GM12878 (cell line): ENCODE data around the gene NT5DC4. TPM values are rescaled to one million over a fixed set of nuclear protein-coding genes. Genes with fewer than 3 reads are reported as not detected.

ENCODE experiments used
- DPF2 ChIP-seq: fragments of 450-650 bp; IDR thresholded peaks from 2 replicates; pipeline ENCODE4 v1.6.1; 2017; ENCODE audit warnings: mild to moderate bottlenecking
- ETV6 ChIP-seq, 2 experiments: fragments of 450-650 bp in 1 of 2; IDR thresholded peaks in 1 of 2; conservative IDR thresholded peaks in 1 of 2; 2 replicates each; pipeline ENCODE4 v1.6.1; 2014; ENCODE audit warnings: antibody characterized with exemption in 1 of 2, borderline replicate concordance in 1 of 2, low read depth in 1 of 2, mild to moderate bottlenecking in 1 of 2, moderate library complexity in 1 of 2
- IKZF1 ChIP-seq: fragments of 450-650 bp; conservative IDR thresholded peaks from 2 replicates; pipeline ENCODE4 v1.6.1; 2017; ENCODE audit warnings: antibody characterized with exemption, mild to moderate bottlenecking
- IKZF2 ChIP-seq, 2 experiments: fragments of 450-650 bp; IDR thresholded peaks; 2 replicates each; pipeline ENCODE4 v1.6.1; 2017; ENCODE audit warnings: mild to moderate bottlenecking in 2 of 2, moderate library complexity in 2 of 2
- PKNOX1 ChIP-seq: fragments of 450-650 bp; IDR thresholded peaks from 2 replicates; pipeline ENCODE4 v1.6.1; 2016; ENCODE audit warnings: mild to moderate bottlenecking
- SIX5 ChIP-seq: IDR thresholded peaks from 2 replicates; pipeline ENCODE4 v1.6.1; 2011; ENCODE audit warnings: mild to moderate bottlenecking, low read depth, low read length, moderate library complexity; ENCODE audit not compliant: severe bottlenecking
- SPI1 ChIP-seq: IDR thresholded peaks from 2 replicates; pipeline ENCODE4 v1.6.1; 2011; ENCODE audit warnings: low read depth, mild to moderate bottlenecking, low read length, moderate library complexity, borderline replicate concordance; ENCODE audit not compliant: insufficient read depth
- SRF ChIP-seq, 2 experiments: IDR thresholded peaks; 2 replicates each; pipeline ENCODE4 v1.6.1; 2011; ENCODE audit warnings: low read depth in 2 of 2, low read length in 2 of 2, mild to moderate bottlenecking in 1 of 2, moderate library complexity in 1 of 2
- STAT1 ChIP-seq: fragments of 450-650 bp; conservative IDR thresholded peaks from 2 replicates; pipeline ENCODE4 v1.6.1; 2014; ENCODE audit warnings: antibody characterized with exemption, mild to moderate bottlenecking
- SUZ12 ChIP-seq: fragments of 200-600 bp; sonication (generic); IDR thresholded peaks from one replicate; pipeline ENCODE4 v1.6.1; 2018; ENCODE audit warnings: antibody characterized with exemption, mild to moderate bottlenecking; ENCODE audit not compliant: unreplicated experiment
- TBL1XR1 ChIP-seq: IDR thresholded peaks from 2 replicates; pipeline ENCODE4 v1.6.1; 2012; ENCODE audit warnings: low read depth, low read length, improper control_type of control experiment
- ZZZ3 ChIP-seq: IDR thresholded peaks from 2 replicates; pipeline ENCODE4 v1.6.1; 2011; ENCODE audit warnings: low read depth; ENCODE audit not compliant: control insufficient read depth, insufficient read length
- polyA plus RNA-seq, 11 experiments: library from polyadenylated mRNA; depleted of rRNA in 4 of 11; unstranded in 6 of 11; stranded (reverse) in 5 of 11; fragments of >200 nt; fragmentation: Nextera tagmentation in 4 of 11; fragmentation: Illumina TruSeq in 1 of 11; extraction: Ambion mirVana in 4 of 11; extraction: Trizol in 1 of 11; gene quantifications; 1 replicate in 1 of 11; 2 replicates in 10 of 11; pipeline versions ENCODE4 v1.2.1 to v1.2.3, GENCODE V29; 2011 to 2016; ENCODE audit warnings: inconsistent platforms in 2 of 11, missing spikeins in 2 of 11, low read depth in 1 of 11
- total RNA-seq, 4 experiments: library from RNA; depleted of rRNA in 3 of 4; stranded (reverse); fragments of >200 nt in 3 of 4; fragmentation: Illumina TruSeq in 1 of 4; extraction: Trizol in 1 of 4; gene quantifications; 2 replicates each; pipeline versions ENCODE4 v1.2.1 to v1.2.3, GENCODE V29; 2013 to 2021
- TF ChIP-seq, protein P1 (sequence below): fragments of 450-650 bp; formaldehyde crosslinking; IDR thresholded peaks from 2 replicates; pipeline ENCODE4 v1.4.0; 2022; ENCODE audit warnings: mild to moderate bottlenecking, moderate library complexity

Gene NT5DC4
- total and polyA plus RNA-seq, 10 of the 15 experiments (the other 5 are each of a cell fraction or from before 2014, with no cell fraction given), result 0.04 to 2.6 (median 0.32) TPM; not detected in 2

DNA sequence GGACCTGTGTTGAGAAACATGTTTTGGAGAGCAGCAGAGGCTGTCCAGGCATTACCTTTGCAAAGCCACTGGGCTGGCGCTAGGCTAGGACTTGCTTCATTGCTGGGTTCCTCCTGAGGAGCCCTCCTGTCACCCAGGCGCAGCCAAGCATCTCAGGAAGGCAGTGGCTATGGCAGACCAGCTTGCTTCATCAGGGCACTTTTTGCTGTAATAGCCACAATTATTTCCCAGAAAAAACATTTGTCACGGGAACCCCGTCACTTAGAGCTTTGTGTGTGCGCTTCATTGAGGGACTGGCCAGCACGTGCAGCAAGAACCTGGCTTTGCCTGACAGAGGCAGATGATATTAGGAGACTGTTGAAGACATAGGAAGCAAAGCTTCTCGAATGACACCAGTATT lies 38.7 kb upstream of the NT5DC4 start (continued):
- TF ChIP-seq, protein P1, sequence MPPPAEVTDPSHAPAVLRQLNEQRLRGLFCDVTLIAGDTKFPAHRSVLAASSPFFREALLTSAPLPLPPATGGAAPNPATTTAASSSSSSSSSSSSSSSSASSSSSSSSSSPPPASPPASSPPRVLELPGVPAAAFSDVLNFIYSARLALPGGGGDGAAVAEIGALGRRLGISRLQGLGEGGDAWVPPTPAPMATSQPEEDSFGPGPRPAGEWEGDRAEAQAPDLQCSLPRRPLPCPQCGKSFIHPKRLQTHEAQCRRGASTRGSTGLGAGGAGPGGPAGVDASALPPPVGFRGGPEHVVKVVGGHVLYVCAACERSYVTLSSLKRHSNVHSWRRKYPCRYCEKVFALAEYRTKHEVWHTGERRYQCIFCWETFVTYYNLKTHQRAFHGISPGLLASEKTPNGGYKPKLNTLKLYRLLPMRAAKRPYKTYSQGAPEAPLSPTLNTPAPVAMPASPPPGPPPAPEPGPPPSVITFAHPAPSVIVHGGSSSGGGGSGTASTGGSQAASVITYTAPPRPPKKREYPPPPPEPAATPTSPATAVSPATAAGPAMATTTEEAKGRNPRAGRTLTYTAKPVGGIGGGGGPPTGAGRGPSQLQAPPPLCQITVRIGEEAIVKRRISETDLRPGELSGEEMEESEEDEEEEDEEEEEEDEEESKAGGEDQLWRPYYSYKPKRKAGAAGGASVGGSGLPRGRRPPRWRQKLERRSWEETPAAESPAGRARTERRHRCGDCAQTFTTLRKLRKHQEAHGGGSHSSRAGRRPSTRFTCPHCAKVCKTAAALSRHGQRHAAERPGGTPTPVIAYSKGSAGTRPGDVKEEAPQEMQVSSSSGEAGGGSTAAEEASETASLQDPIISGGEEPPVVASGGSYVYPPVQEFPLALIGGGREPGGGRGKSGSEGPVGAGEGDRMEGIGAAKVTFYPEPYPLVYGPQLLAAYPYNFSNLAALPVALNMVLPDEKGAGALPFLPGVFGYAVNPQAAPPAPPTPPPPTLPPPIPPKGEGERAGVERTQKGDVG (CRISPR knock-in tag), result no peak
- no peak for TF ChIP-seq SUZ12
- TF ChIP-seq TBL1XR1, result no peak
- no peak for TF ChIP-seq ZZZ3
- TF ChIP-seq SIX5, result no peak
- no peak for TF ChIP-seq SPI1
- TF ChIP-seq DPF2, result no peak
- TF ChIP-seq IKZF2 (IDR thresholded peaks at IDR 0.05), result no peak
- TF ChIP-seq STAT1, result no peak
- TF ChIP-seq ETV6 (conservative IDR thresholded peaks at IDR 0.05 in 1 of 2, IDR thresholded peaks at IDR 0.05 in 1 of 2; ENCODE audit: borderline replicate concordance in 1 of 2, low read depth in 1 of 2), result no peak
- TF ChIP-seq IKZF1, result no peak
- no peak for TF ChIP-seq SRF (IDR thresholded peaks at IDR 0.05; ENCODE audit: low read depth in 2 of 2, low read length in 2 of 2)
- no peak for TF ChIP-seq PKNOX1
